ENCODE data around the gene BCL2L14.

DNA sequence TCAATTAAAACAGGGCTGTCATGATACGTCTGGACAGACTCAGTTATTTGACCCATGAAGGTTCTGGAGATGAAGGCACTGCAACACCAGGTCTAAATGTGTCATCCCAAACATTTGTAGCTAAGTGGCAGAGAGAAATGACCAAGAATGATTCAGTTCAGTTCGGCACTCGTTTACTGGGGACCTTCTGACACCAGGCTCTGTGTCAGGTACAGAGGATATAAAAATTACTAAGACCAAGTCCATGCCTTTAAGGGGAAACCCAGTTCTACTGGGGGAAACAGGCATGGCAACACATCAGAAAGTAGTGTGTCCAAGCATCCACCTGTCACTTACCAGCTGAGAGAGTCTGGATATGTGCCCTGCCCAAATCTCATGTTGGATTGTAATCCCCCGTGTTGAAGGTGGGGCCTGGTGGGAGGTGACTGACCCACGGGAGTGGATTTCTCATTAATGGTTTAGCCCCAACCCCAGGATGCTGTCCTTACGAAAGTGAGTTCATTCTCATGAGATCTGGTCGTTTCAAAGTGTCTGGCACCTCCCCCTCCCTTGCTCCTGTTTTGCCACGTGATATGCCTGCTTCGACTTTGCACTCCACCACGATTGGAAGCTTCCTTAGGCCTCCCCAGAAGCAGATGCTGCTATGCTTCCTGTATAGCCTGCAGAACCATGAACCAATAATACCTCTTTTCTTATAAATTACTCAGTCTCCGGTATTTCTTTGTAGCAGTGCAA, 41.9 kb upstream of the BCL2L14 start:
- no peak for TF ChIP-seq EZH2phosphoT487 (IDR thresholded peaks at IDR 0.05; ENCODE audit: borderline replicate concordance, low read length)
- TF ChIP-seq, protein P1, sequence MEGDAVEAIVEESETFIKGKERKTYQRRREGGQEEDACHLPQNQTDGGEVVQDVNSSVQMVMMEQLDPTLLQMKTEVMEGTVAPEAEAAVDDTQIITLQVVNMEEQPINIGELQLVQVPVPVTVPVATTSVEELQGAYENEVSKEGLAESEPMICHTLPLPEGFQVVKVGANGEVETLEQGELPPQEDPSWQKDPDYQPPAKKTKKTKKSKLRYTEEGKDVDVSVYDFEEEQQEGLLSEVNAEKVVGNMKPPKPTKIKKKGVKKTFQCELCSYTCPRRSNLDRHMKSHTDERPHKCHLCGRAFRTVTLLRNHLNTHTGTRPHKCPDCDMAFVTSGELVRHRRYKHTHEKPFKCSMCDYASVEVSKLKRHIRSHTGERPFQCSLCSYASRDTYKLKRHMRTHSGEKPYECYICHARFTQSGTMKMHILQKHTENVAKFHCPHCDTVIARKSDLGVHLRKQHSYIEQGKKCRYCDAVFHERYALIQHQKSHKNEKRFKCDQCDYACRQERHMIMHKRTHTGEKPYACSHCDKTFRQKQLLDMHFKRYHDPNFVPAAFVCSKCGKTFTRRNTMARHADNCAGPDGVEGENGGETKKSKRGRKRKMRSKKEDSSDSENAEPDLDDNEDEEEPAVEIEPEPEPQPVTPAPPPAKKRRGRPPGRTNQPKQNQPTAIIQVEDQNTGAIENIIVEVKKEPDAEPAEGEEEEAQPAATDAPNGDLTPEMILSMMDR (conservative IDR thresholded peaks at IDR 0.05; ENCODE audit: low read depth, low read length): no peak
